Erythroblast (primary cell): ENCODE results near the gene AZGP1.

Experiments
- GATA1 ChIP-seq: IDR thresholded peaks from 2 replicates; pipeline ENCODE4 v1.6.1; 2011; ENCODE audit warnings: low read depth, mild to moderate bottlenecking, control low read depth, low read length, moderate library complexity
- POLR2A ChIP-seq: IDR thresholded peaks from 2 replicates; pipeline ENCODE4 v1.6.1; 2011; ENCODE audit warnings: mild to moderate bottlenecking, low read length

DNA sequence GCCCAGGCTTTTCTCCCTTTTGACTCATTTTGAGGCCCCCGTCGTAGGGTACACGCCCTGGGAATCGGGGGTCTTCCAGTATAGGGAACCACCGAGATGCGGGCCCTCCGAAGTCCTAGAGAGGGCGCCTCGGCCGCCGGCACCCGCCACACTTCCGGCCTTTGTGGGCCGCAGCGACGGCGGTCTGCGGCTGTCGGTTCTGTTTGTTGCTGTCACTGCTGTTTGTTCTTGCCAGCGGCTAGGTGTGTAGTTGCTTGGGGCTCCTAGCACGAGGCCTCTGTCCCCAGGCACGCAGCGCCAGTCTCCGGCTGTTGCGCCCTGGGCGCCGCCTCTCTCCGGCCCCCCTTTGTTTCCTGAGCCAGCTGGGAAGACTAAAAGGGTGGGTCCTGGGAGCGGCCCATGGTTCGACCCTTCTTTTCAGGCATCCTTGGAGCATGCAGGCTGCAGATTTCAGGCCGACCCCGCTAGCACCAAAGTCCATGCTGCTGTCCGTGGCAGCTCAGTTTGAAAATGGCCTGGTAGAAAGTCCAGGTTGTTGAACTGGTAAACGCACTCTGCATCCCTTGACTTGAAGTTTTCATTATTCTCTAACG is 21.8 kb upstream of the AZGP1 start:
- TF ChIP-seq POLR2A = peak; percentile 49
- TF ChIP-seq GATA1 = no peak
